NCI-H2227 treated with DMSO at 0.1 percent for 48 hours (cell line): ENCODE data around the gene KCNK13.

ENCODE experiments used
- DNase-seq: peaks from one replicate; lab custom pipeline; 2025; lab: John Stamatoyannopoulos, UW

The KCNK13 gene

GRCh38 chr14:90132821-90133570, 71.2 kb downstream of the KCNK13 start:
- DNase-seq: no peak

DNA sequence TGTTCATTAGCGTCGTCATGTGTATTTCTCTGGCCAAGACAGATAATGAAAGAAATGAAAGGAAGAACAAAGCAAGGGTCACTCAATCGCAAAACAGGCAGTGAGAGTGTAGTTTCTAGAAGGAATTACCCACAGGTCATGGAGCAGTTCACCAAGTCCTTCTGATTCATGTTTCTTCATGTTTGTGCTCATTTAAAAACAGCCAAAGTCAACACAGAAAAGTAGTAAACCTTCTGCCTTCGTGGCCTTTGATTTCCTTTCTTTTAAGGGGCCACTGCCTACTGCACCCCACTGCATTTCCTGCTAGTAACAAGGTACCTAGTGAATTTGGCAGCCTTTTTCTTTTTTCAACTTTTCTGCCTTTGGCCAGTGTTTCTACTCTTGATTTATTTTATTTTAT, 75.1 kb downstream of the KCNK13 start:
- DNase-seq: no peak

GRCh38 chr14:90137807-90138206, 76.0 kb downstream of the KCNK13 start:
- no peak for DNase-seq

DNA sequence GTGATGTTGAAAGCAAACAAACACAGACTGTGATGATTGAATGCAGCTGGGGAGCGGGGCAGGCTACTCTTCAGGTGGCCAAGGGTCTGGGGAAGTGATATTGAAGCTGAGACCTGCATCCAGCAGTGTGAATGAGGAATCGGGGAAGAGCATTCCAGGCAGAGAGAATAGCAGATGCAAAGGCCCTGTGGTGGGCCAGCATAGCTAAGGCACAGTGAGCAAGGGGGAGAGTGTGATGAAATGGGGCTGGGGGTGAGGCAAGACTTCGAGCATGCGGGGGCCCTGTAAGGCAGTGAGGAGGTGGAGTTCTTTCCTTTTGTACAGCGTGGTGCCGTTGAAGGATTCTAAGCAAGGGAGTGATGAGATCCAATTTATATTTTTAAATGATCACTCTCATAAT, 77.4 kb downstream of the KCNK13 start:
- no peak for DNase-seq

DNA sequence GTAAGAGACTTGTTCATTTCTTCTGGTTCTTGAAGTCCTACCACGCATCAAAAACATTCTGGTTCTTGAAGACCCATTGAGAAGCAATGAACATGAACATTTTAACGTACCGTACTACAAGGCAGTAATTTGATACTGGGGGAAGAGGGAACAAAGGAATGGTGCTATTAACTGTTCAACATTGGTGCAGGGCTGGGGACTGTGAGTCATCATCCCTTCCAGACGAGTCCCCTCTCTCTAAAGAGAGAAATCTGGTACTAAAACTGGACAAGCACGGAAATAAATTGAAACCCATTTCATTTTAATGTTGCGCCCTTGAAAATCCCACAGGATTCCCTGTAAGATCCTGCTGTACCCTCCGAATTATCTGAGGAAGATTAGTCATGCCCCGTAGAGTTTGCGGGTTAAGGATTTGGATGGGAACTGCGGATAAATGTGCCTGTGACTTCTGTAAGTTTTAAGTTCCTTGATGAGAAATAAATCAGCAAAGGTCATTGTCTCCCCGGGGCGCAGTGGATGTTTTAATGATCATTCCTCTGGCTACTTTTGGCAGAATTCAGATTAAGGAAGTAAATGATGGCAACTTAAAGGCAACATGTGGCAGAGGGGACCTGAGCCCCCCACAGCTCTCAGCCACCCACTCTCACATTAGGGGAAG, 78.6 kb downstream of the KCNK13 start:
- DNase-seq: no peak

- no peak for DNase-seq
These were observed 79.1 kb downstream of the KCNK13 start for GRCh38 chr14:90140956-90141316.

DNA sequence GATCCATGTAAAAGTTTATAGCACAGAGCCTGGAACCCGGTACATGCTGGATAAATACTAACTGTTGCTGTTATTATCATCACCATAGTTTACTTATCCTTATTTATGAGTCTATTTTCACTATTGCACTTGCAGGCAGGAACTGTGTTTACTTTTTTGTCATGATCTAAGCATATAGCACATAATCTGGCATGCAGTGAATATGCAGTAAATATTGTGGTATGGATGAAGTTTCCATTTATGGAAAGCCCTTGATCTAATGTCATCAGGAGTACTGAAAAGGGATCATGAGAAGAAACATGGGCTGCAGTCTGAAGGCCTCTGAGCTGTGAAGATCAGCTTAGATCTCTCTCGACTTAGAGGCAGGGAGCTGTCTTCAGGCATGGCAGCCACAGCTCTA, 91.6 kb downstream of the KCNK13 start:
- no peak for DNase-seq

DNA sequence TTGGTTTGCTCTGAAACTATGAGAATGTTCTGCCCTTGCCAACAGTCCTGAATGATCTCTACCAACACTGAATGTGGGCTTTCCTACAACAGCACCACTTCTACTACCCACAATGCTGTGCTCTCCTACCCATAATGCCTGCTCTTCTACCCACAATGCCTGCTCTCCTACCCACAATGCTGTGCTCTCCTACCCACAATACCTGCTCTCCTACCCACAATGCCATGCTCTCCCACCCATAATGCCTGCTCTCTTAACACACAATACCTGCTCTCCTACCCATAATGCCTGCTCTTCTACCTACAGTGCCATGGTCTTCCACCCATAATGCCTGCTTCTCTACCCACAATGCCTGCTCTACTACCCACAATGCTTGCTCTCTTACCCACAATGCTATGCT, 92.3 kb downstream of the KCNK13 start:
- no peak for DNase-seq

DNA sequence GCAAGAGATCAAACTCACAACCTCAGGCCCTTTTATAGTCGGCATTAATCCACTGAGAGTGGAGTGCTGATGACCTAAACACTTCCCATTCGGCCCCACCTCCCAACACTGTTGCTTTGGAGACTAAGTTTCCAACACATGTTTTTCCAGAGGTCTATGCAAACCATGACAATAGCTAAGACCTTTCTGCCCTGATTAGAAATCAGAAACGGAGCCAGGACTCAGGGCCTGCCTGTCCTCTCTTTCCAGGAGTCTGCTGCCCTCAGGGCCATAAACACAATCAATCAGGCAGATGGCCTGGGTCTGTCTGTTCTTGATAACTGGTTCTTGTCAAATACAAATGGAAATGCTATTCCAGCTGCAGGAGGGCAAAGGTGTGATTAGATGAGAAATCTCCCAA, 97.4 kb downstream of the KCNK13 start:
- no peak for DNase-seq

GRCh38 chr14:90159688-90160087, 97.9 kb downstream of the KCNK13 start:
- DNase-seq: no peak

- DNase-seq: no peak
These were observed 99.3 kb downstream of the KCNK13 start for GRCh38 chr14:90161129-90161528.

GRCh38 chr14:90168425-90169105, 106.8 kb downstream of the KCNK13 start:
- no peak for DNase-seq

- no peak for DNase-seq
These were observed 113.8 kb downstream of the KCNK13 start for GRCh38 chr14:90175631-90176030.

- DNase-seq: no peak
These were observed 115.9 kb downstream of the KCNK13 start for GRCh38 chr14:90177539-90178189.

DNA sequence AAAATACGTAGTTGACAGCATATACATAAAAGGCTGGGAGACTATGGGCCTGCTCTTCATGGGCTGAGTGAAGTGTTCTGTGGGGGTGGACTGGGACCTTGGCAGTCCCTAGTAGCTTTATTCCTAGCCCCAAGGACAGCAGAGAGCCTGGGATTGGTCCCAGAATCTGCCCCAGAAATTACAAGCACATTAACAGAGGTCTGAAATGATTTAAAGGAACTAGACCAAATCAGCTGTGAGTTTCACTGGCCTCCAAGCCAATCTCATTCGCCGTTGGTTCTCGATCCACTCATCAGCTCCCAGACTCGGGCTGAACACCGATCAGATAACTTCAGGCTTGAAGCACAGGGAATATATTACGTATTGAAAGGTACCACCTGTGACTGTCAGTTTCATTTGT, 117.6 kb downstream of the KCNK13 start:
- DNase-seq: no peak

GRCh38 chr14:90179809-90180779, 118.3 kb downstream of the KCNK13 start:
- DNase-seq: no peak

DNA sequence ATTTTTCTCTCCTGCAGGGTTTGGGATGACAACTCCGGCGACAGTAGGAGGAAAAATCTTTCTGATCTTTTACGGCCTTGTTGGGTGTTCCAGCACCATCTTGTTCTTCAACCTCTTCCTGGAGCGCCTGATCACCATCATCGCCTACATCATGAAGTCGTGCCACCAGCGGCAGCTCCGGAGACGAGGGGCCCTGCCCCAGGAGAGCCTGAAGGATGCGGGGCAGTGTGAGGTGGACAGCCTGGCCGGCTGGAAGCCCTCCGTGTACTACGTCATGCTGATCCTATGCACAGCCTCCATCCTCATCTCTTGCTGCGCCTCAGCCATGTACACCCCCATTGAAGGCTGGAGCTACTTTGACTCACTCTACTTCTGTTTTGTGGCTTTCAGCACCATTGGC, 122.3 kb downstream of the KCNK13 start:
- DNase-seq: no peak

DNA sequence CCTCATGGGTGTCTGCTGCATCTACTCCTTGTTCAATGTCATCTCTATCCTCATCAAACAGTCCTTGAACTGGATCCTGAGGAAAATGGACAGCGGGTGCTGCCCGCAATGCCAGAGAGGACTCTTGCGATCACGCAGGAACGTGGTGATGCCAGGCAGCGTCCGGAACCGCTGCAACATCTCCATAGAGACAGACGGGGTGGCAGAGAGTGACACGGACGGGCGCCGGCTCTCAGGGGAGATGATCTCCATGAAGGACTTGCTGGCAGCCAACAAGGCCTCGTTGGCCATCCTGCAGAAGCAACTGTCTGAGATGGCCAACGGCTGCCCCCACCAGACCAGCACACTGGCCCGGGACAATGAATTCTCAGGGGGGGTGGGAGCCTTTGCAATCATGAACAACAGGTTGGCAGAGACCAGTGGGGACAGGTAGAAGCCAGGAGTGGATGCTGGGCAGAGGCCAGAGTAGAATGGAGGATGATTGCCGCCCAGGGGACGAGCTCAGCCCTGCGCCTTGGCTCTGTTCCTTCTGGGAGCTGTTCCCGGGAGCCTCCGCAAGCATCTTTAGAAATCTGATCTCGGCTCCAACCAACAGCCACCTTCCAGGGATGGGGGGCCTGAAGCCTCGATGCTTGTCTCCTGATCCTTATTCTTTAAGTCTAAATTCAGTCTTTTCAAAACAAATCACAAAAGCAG, 122.9 kb downstream of the KCNK13 start:
- no peak for DNase-seq

DNA sequence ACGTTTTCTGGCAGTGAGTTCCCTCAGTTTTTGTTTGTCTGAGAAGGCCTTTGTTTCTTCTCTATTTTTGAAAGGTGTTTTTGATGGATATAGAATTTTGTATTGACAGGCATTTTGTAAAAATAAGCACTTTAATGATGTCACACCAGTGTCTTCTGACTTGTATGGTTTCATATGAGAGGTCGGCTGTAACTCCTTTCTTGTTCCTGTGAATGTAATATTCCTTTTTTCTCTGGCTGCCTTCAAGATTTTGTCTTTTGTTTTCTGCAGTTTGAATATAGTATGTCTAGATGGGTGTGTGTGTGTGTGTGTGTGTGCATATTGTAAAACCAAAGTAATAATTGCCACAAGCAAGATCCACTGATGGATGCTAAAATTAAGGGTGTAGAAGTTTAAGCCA, 126.8 kb downstream of the KCNK13 start:
- DNase-seq: no peak

- DNase-seq: no peak
These were observed 129.4 kb downstream of the KCNK13 start for GRCh38 chr14:90191154-90191553.

DNA sequence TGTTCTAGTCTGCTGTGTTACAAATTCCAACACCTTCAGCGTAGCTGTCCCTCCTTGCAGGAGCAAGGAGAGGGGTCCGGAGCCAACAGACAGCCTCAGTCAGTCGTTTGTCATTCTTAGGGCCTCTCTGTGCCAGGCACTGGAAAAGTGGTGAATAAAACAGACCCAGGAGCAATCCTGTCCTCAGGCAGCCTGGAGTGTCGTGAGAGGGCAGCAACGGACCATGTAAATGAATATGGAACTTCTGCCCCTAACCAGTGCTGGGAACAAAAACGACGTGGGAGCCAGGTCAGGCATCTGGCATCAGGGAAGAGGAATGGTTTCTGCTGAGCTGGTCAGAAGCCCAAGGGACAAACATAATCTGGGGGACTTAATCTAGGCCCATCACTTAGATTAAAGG, 129.8 kb downstream of the KCNK13 start:
- no peak for DNase-seq
